HG03354 (cell line): ENCODE measurements around the gene PPM1L.
"Not testable (repeated sequence)": the region's sequence is repeated elsewhere in the genome, so short reads cannot be mapped to it uniquely, and the experiment has no call there.

Experiments used
- ATAC-seq: cut with Tn5 transposase; IDR thresholded peaks from one replicate; pipeline ENCODE4 v1.9.1; 2021; ENCODE audit warnings: mild to moderate bottlenecking; ENCODE audit not compliant: unreplicated experiment, poor library complexity, severe bottlenecking

The PPM1L gene

DNA sequence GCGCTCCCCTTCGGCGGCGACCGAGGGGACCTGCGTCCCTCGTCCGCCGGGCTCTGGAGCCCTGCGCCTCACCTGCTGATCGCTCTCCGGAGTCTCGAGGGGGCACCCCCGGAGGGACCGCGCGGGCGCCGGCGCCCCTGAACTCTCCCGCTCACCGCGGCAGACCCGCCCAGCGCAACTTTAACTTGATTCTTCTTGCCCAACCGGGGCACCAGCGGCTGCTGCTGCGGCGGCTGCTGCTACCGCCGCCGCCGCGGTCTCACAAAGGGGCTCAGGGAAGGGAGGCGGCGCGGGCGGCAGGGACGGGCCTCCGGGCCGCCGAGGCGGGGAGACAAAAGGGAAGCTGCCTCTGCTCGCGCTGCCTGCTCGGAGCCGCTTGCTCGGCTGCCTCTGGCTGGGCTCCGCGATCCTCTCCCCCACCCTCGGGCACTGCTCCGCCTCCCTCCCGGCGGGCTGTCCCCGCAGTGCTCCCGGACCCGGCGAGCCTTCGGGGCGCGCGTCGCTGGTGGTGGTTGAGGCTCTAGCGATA, at the start of gene PPM1L:
Gene PPM1L, plus strand, starts transcription at position 456 of the 529 bp plus-strand sequence.
- peak; percentile 55 for ATAC-seq

- peak; percentile 75 for ATAC-seq
Observed at GRCh38 chr3:160707187-160707794, 48.7 kb upstream of the PPM1L start.

DNA sequence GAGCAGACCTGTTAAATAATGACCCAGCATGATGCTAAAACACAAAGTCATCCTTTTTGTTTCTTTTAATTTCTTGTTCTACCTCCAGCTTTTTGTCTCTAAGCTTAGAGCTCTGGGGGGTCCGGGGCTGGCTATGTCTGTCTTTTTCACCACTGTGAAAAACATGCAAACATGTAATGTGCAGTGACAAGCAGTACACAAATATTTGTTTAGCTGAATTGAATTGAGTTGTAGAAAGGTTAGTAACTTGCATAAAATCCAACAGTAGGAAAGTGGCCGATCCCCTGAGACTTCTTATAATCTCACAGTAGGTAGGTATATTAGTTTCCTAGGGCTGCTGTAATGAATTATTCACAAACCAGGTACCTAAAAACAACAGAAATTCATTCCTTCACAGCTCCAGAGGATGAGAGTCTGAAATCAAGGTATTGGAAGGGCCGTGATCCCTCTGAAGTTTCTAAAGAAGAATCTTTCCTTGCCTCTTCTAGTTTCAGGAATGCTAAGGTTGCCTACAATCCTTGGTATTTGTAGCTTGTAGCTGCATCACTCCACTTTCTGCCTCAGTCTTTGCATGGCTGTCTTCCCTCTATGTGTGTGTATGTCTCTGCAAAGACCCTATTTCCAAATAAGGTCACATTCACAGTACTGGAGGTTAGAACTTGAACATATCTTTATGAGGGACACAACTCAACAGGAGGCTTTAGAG, 46.4 kb upstream of the PPM1L start:
- ATAC-seq, result no peak

GRCh38 chr3:160713144-160713543, 42.9 kb upstream of the PPM1L start:
- not testable (repeated sequence) for ATAC-seq

GRCh38 chr3:160719710-160720109, 36.3 kb upstream of the PPM1L start:
- ATAC-seq, result no peak

GRCh38 chr3:160720123-160720746, 35.8 kb upstream of the PPM1L start:
- ATAC-seq, result peak; percentile 82

DNA sequence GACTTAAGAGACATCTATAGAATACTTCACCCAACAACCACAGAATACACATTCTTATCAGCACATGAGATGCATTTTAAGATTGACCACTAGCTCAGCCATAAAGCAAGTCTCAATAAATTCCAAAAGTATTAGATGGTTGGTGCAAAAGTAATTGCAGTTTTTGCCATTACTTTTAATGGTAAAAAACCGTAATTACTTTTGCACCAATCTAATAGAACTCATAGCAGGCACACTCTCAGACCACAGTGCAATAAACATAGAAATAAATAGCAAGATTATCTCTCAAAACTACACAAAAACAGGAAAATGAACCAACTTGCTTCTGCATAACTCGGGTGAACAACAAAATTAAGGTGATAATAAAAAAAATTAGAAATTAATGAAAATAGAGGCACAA, 33.7 kb upstream of the PPM1L start:
- ATAC-seq, result no peak

- no peak for ATAC-seq
Observed at GRCh38 chr3:160725338-160725737, 30.7 kb upstream of the PPM1L start.

- no peak for ATAC-seq
Observed at GRCh38 chr3:160735826-160736225, 20.2 kb upstream of the PPM1L start.

DNA sequence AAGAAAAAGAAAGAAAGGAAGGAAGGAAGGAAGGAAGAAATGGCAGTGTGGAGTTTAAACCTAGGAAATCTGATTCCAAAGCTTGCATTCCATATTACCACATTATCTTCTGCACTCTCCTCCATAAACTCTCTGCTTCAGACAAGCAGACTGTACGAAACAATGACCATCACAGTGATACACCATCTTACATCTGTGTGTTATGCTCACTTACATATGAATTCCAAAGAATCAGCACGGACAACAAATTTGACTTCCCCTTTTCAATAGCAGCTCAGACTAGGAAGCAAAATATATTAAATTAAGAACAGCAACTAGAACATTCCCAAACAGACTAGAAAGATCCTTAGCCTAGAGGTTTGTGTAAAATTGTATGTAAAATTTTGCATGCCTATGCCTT, 18.0 kb upstream of the PPM1L start:
- no peak for ATAC-seq

- no peak for ATAC-seq
Observed at GRCh38 chr3:160739079-160739478, 17.0 kb upstream of the PPM1L start.

- ATAC-seq, result no peak
Observed at GRCh38 chr3:160746976-160747375, 9.1 kb upstream of the PPM1L start.

DNA sequence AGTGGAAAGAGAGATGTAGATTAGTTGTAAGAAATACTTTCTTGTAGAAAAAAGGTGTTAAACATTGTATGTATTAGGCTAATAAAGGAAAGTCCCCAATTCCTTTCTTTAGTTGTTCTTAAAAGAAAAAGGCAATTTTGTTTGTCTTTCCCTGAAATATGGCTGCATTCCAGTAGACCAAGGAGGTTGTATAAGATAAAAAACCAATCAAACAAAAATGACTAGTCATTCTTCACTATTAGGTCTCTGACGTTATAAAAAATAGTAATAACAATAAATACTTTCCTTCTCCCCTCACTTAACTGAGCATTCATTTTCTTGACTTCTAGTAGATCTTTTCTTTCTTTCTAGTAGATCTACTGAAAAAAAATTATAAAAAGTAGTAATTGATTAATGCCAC, 8.6 kb upstream of the PPM1L start:
- no peak for ATAC-seq

- no peak for ATAC-seq
Observed at GRCh38 chr3:160748231-160748630, 7.8 kb upstream of the PPM1L start.

DNA sequence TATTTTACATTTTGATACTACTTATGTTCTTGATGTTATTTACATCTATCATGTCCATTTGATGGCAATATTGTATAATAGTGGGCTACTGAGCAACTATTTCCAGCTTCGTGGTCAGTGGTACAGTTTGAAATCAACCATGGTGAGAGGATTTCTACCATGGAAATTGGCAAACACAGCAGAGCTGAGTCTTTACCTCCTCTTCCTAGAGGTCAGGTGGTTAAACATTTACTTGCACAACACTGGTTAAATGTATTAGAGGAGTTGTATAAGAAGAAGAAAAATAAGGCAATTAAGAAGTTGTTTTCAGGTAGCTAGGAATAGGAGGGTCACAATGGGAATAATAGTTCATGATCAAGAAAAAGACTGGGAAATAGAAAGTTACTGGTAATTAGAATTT, 7.2 kb upstream of the PPM1L start:
- ATAC-seq, result no peak

- no peak for ATAC-seq
Observed at GRCh38 chr3:160753953-160754352, 2.1 kb upstream of the PPM1L start.

DNA sequence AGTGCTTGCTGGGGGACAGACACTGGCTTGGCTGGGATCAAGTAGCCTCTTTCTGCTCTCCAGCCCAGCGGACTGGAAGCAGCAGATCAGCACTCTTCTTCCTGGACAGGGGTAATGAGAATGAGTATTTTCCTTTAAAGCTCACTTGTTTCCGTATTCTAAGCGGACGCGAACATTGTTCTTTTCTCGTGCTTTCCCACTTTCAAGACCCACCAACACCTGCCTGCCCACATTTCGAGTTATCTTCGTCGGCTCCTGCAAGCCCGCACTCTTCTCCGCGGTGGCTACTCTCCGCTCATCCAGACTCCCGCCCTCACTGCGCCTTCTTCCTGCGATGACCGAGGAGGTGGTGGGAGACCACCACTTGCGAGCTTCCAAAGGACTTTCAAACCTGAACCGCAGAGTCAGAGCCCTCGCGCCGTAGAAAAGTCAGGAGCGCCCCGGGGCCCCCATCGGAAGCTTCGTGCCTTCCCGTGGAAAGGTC, 1.6 kb upstream of the PPM1L start:
- no peak for ATAC-seq

GRCh38 chr3:160754855-160755747, 930 bp upstream of the PPM1L start:
- peak; percentile 86 for ATAC-seq

DNA sequence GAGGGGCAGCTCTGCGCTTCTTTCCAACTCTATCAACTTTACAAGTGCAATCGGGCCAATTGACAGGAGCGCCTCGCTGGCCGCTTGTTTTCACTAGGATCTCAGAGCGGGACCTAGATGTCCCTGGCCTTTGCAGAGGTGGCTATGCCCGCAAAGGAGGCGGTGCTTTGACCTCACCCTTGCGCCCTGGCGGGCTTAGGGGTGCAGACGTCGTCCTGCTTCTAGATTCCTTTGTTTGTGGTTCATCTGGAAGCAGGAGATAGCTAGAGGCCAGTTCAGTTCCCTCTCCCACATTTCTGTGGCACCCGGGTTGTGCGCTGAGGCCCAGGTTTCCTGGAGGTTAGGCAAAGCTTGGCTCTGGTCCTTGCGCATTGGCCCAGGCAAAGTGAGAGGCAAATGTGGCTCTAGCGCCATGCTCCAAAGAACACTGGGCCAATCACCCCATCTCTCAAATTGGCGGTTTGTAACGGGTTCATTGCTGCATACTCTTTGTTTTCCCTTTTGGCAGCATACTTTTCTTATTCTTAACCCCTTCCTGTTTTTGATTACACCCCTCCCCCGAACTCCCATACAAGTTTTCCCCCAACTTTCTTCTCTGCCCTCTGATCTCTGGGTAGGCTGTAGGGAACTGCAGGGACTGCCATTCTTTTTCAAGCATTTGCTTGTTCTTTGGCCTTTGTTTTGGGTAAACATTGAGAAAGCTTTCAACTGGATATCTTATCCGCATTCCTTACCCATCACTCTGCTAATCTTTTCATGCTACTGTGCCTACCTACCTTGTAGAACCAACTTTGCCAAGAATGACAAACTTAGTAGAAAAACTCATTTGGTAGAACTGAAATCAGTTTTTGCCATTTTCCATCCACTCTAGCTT, 1.4 kb downstream of the PPM1L start:
- ATAC-seq, result no peak
